ENCODE results near the gene PLK3.

- no peak for TF ChIP-seq CTCF (IDR thresholded peaks at IDR 0.05; ENCODE audit: low read length)
- no peak for TF ChIP-seq EZH2 (optimal IDR thresholded peaks at IDR 0.05; ENCODE audit: low read depth, low read length)
These were observed 30.7 kb downstream of the PLK3 start for GRCh38 chr1:44830900-44831304.

Measured in MM.1S (cell line).